ENCODE data around the gene TRH.

TRH gene

DNA sequence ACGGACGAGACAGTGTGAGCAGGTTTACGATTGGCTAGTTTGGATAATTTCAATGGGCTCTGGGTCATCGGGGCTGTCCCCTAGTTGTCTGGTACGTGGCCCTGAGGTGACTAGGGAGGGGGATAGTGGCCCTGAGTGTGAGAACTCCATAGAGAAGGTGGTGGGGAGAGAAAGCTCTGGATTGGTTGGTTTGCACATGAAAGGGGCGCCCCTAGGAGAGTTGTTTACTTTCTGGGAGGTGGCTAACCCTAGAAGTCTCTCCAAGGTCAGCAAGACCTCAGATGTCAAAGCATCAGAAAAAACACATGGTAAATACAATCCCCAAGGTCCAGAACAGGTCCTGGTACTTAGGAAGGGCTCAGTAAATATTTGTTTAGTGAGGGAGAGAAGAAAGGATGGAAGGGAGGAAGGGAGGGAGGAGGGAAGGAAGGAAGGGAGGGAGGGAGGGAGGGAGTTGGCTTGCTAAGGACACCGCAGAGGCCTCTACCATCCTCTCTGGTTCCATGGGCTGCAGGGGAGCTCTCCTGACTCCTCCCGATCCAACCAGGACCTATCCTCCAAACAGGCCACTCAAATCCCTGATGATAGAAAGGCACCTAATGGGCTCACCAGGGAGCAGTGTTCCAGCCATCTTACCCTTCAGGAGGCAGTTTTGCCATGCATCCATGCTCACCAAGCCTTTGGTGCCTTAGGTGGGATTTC is 3.0 kb upstream of the TRH start:
- TF ChIP-seq, protein P1, sequence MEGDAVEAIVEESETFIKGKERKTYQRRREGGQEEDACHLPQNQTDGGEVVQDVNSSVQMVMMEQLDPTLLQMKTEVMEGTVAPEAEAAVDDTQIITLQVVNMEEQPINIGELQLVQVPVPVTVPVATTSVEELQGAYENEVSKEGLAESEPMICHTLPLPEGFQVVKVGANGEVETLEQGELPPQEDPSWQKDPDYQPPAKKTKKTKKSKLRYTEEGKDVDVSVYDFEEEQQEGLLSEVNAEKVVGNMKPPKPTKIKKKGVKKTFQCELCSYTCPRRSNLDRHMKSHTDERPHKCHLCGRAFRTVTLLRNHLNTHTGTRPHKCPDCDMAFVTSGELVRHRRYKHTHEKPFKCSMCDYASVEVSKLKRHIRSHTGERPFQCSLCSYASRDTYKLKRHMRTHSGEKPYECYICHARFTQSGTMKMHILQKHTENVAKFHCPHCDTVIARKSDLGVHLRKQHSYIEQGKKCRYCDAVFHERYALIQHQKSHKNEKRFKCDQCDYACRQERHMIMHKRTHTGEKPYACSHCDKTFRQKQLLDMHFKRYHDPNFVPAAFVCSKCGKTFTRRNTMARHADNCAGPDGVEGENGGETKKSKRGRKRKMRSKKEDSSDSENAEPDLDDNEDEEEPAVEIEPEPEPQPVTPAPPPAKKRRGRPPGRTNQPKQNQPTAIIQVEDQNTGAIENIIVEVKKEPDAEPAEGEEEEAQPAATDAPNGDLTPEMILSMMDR (IDR thresholded peaks at IDR 0.05; ENCODE audit: extremely low read depth, insufficient read depth, missing control alignments): no peak
- in situ Hi-C loops (cut with MboI; ENCODE audit: low pct_unique_long_range_greater_than_20kb, low sequenced_read_pairs, unreplicated experiment): no loop called here
- DNase-seq (ENCODE audit: low spot score): no peak

DNA sequence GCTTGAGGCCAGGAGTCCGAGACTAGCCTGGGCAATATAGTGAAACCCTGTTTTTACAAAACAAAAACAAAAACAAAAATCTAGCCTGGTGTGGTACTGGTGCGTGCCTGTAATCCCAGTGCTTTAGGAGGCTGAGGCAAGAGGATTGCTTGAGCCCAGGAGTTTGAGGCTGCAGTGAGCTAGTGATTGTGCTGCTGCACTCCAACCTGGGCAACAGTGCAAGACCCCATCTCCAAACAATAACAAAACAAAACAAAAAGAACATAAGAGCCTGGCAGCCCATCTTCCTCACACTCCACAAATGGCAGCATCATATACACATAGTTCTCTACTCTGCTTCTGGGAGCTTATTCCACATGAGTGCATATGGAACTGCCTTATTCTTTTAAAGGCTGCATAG is 2.2 kb upstream of the TRH start:
- TF ChIP-seq, protein P1 (IDR thresholded peaks at IDR 0.05; ENCODE audit: extremely low read depth, insufficient read depth, missing control alignments): no peak
- no peak for DNase-seq (ENCODE audit: low spot score)
- in situ Hi-C loops (cut with MboI; ENCODE audit: low pct_unique_long_range_greater_than_20kb, low sequenced_read_pairs, unreplicated experiment): no loop called here

DNA sequence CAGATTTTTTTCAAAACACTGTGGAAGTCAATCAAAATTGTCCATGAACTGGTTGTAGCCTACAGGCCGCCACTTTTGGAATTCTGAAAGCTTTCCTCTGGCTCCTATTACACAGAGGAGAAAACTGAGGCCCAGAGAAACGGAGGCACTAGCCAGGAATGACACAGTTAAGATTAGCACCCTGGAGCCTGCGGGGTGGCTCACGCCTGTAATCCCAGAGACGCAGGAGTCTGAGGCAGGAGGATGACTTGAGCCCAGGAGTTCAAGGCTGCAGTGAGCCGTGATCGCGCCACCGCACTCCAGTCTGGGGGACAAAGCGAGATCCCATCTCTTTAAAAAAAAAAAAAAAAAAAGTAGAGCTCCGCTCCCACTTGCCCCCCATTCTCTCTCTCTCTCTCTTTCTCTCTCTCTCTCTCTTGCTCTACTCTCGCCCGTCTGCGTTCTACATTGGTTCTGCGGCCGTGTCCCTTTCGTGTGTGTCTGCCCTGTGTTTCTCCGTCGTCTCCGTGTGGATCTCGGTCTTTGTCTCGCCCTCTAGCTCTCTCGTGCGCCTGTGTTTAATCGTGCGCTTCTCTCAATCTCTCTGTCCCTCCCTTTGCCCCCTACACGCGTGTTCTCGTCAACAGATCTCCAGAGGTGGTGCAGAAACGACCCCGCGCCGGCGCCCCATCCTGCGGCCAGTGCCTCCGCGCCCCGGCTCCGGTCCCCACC is 512 bp upstream of the TRH start:
- in situ Hi-C loops (cut with MboI; ENCODE audit: low pct_unique_long_range_greater_than_20kb, low sequenced_read_pairs, unreplicated experiment): no loop called here
- DNase-seq (ENCODE audit: low spot score): no peak
- TF ChIP-seq, protein P1 (IDR thresholded peaks at IDR 0.05; ENCODE audit: extremely low read depth, insufficient read depth, missing control alignments): no peak

DNA sequence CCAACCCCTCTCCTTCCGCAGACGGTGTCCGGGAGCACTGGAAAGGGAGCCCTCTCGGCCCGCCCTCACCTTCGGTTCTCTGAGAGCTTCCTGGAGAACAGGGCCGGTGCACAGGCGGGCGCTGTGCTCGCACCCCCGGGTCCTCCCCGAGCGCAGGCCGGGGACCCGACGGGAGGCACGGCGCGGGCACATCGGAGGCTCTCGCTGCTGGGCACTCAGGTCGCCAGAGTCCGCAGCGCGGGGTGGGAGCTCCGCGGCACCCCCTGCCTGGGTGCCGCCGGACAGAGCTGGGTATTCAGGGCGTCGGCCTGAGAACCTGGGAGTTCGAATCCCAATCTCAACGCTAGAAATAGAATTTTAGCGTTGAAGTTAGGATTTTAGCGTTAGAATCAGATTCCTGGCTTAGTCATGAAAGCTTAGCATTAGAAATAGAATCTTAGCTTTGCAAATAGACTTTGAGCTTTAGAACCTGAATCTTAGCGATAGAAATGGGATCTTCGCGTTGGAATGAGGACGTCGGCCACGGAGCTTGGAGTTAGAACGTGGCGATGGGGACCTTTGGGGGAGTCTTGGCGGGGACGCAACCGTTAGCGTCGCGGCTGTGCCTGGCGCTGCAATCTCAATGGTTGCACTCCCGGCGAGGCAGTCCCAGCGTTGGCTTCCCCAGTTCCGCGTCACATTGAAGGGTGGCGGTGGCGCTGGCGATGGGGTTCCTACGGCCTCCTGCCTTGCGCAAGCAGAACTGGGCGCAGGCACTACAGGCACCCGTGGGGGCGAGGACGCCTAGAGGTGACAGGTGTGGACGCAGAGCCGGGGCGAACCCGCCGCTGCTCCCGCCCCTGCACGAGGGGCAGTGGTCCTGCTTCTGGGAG is 549 bp downstream of the TRH start:
- DNase-seq (ENCODE audit: low spot score): peak; percentile 35
- TF ChIP-seq, protein P1 (IDR thresholded peaks at IDR 0.05; ENCODE audit: extremely low read depth, insufficient read depth, missing control alignments): no peak

DNA sequence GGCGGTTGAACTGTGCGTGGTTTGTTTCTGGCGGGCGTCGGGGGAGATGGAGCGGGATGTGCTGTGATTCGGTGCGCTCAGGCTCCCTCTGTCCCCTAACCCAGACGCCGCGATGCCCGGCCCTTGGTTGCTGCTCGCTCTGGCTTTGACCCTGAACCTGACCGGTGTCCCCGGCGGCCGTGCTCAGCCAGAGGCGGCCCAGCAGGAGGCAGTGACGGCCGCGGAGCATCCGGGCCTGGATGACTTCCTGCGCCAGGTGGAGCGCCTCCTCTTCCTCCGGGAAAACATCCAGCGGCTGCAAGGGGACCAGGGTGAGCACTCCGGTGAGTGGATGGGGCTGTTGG is 1.2 kb downstream of the TRH start:
- in situ Hi-C loops (cut with MboI; ENCODE audit: low pct_unique_long_range_greater_than_20kb, low sequenced_read_pairs, unreplicated experiment): no loop called here
- TF ChIP-seq, protein P1 (IDR thresholded peaks at IDR 0.05; ENCODE audit: extremely low read depth, insufficient read depth, missing control alignments): no peak
- DNase-seq (ENCODE audit: low spot score): no peak

More for the DNA sequence above, 549 bp downstream of the TRH start:
- in situ Hi-C loops (cut with MboI; ENCODE audit: low pct_unique_long_range_greater_than_20kb, low sequenced_read_pairs, unreplicated experiment): no loop called here

DNA sequence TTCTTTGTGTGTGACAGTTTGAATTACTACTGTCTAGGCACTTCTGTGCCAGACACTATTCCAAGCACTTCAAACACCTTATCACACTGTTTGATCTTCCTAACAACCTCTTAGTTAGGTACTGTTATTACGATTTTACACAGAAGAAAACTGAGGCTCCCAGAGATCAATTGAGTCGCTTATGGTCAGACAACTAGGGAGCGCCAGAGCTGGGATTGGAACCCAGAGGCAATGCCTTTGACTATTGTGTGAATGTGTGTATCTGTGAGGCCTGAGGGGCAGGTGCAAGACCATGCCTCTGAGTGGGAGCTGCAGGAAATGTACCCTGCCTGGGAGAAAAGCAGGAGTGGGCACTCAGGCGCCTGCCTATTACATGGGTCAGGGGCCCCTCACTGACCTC is 1.8 kb downstream of the TRH start:
- in situ Hi-C loops (cut with MboI; ENCODE audit: low pct_unique_long_range_greater_than_20kb, low sequenced_read_pairs, unreplicated experiment): no loop called here
- DNase-seq (ENCODE audit: low spot score): no peak
- TF ChIP-seq, protein P1 (IDR thresholded peaks at IDR 0.05; ENCODE audit: extremely low read depth, insufficient read depth, missing control alignments): no peak

Measured in GM13977 (cell line).